22Rv1 (cell line): ENCODE data around the gene CD8A.

Experiments
- H3K27ac ChIP-seq: fragments of 450-650 bp; 2 replicates; pipeline ENCODE4 v1.5.1; 2017
- CTCF ChIP-seq: fragments of 450-650 bp; IDR thresholded peaks from 2 replicates; pipeline ENCODE4 v1.5.1; 2017; ENCODE audit warnings: mild to moderate bottlenecking
- ZFX ChIP-seq: fragments of 450-650 bp; IDR thresholded peaks from 2 replicates; pipeline ENCODE4 v1.6.1; 2017; ENCODE audit warnings: antibody characterized with exemption, borderline replicate concordance

CD8A gene

GRCh38 chr2:86760371-86760770, 30.3 kb downstream of the CD8A start:
- no peak for TF ChIP-seq ZFX
- no peak for TF ChIP-seq CTCF

GRCh38 chr2:86758405-86758804, 32.3 kb downstream of the CD8A start:
- H3K27ac ChIP-seq = no peak overlapping the region
- TF ChIP-seq CTCF (no peak), ZFX (no peak)

More at GRCh38 chr2:86760371-86760770, 30.3 kb downstream of the CD8A start:
- no peak overlapping the region for H3K27ac ChIP-seq

- no peak overlapping the region for H3K27ac ChIP-seq
- TF ChIP-seq ZFX = no peak
- TF ChIP-seq CTCF = no peak
Observed at GRCh38 chr2:86753606-86754005, 37.1 kb downstream of the CD8A start.

- H3K27ac ChIP-seq = no peak overlapping the region
- TF ChIP-seq CTCF (no peak), ZFX (no peak)
Observed at GRCh38 chr2:86752934-86753333, 37.8 kb downstream of the CD8A start.

- TF ChIP-seq CTCF (no peak), ZFX (no peak)
- H3K27ac ChIP-seq = no peak overlapping the region
Observed at GRCh38 chr2:86751778-86752177, 38.9 kb downstream of the CD8A start.

GRCh38 chr2:86750240-86750839, 40.4 kb downstream of the CD8A start:
- no peak for TF ChIP-seq ZFX
- TF ChIP-seq CTCF = no peak
- H3K27ac ChIP-seq = no peak overlapping the region

- H3K27ac ChIP-seq = peak overlapping the region; percentile 51
- TF ChIP-seq CTCF = no peak
- no peak for TF ChIP-seq ZFX
Observed at GRCh38 chr2:86747711-86748639, 42.7 kb downstream of the CD8A start.
